ENCODE results near the gene NCOA3. TPM values are rescaled to one million over a fixed set of nuclear protein-coding genes. Genes with fewer than 3 reads are reported as not detected.

NCOA3 gene
- total RNA-seq, 1 experiment from 2014 or later = 96.7 TPM

DNA sequence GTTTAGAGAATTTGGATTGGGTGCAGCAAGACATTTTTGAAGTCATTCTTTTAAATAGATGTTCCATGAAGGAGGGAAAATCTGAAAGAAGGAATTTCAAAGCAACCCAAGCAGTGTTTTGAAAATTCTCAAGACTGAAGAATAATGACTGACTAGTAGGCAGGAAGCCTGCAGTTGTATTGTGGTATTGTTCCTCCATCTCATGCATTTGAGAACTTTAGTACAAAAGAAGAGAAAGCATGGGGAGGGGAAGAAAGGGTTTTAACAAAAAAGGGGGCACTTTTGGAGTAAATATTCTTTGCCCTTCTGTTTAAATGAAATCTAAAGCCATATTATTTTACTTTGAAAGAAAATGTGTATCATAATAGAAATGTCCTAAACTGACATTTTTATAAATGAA is 6.6 kb downstream of the NCOA3 start:
- H3K4me1 Mint-ChIP-seq (ENCODE audit: low read depth, unreplicated experiment) = peaks cover 36% of the 10 kb centered on the region
- intact Hi-C loops (cut with micrococcal nuclease; ENCODE audit: unreplicated experiment) = loop anchor here (10.0 kb wide), 1 partner anchor 233 kb away; no protein-coding TSS in a partner anchor
- POLR2A ChIA-PET = no interaction called here

GRCh38 chr20:47509104-47509661 is 7.5 kb downstream of the NCOA3 start:
- Mint-ChIP-seq H3K27me3 (ENCODE audit: insufficient read depth, unreplicated experiment) (no peaks in the 10 kb centered on the region), H3K36me3 (ENCODE audit: insufficient read depth, unreplicated experiment) (peaks cover 32% of the 10 kb centered on the region), H3K4me1 (ENCODE audit: low read depth, unreplicated experiment) (peaks cover 29% of the 10 kb centered on the region), H3K27ac (ENCODE audit: unreplicated experiment) (no peak overlapping the region), H3K9me3 (ENCODE audit: unreplicated experiment) (no peaks in the 10 kb centered on the region), H3K4me3 (ENCODE audit: unreplicated experiment) (no peak overlapping the region)
- Histone ChIP-seq H3K36me3 (ENCODE audit: control insufficient read depth, insufficient read depth, low read length) (no peaks in the 10 kb centered on the region), H3K4me1 (peaks cover 17% of the 10 kb centered on the region), H3K4me3 (ENCODE audit: low read depth, low read length) (no peak overlapping the region), H3K9me3 (no peaks in the 10 kb centered on the region), H3K27me3 (replicated peaks; ENCODE audit: control insufficient read depth, insufficient read depth, low read length) (no peaks in the 10 kb centered on the region)
- intact Hi-C loops (cut with micrococcal nuclease; ENCODE audit: unreplicated experiment) = loop anchor here (10.0 kb wide), 1 partner anchor 234 kb away; no protein-coding TSS in a partner anchor
- POLR2A ChIA-PET = no interaction called here
- CTCF ChIA-PET = no interaction called here
- DNase-seq = no peak
- no peak for TF ChIP-seq CTCF (IDR thresholded peaks at IDR 0.05; ENCODE audit: insufficient read depth in 1 of 2, low read depth in 1 of 2, low read length in 1 of 2, severe bottlenecking in 1 of 2, unreplicated experiment in 1 of 2)
- no TSS peak for BruUV-seq (replicated peaks)

More for the DNA sequence above, 6.6 kb downstream of the NCOA3 start:
- peaks cover 24% of the 10 kb centered on the region for H3K4me1 ChIP-seq
- H3K27ac Mint-ChIP-seq (ENCODE audit: unreplicated experiment) = no peak overlapping the region
- H3K9me3 Mint-ChIP-seq (ENCODE audit: unreplicated experiment) = no peaks in the 10 kb centered on the region
- CTCF ChIA-PET = no interaction called here
- no peaks in the 10 kb centered on the region for H3K27me3 ChIP-seq (replicated peaks; ENCODE audit: control insufficient read depth, insufficient read depth, low read length)
- peaks cover 32% of the 10 kb centered on the region for H3K36me3 Mint-ChIP-seq (ENCODE audit: insufficient read depth, unreplicated experiment)
- no TSS peak for BruUV-seq (replicated peaks)
- no peak overlapping the region for H3K4me3 ChIP-seq (ENCODE audit: low read depth, low read length)
- no peak overlapping the region for H3K4me3 Mint-ChIP-seq (ENCODE audit: unreplicated experiment)
- H3K27me3 Mint-ChIP-seq (ENCODE audit: insufficient read depth, unreplicated experiment) = no peaks in the 10 kb centered on the region
- no peaks in the 10 kb centered on the region for H3K36me3 ChIP-seq (ENCODE audit: control insufficient read depth, insufficient read depth, low read length)
- TF ChIP-seq CTCF (IDR thresholded peaks at IDR 0.05; ENCODE audit: insufficient read depth in 1 of 2, low read depth in 1 of 2, low read length in 1 of 2, severe bottlenecking in 1 of 2, unreplicated experiment in 1 of 2) = no peak
- DNase-seq = no peak
- no peaks in the 10 kb centered on the region for H3K9me3 ChIP-seq

GRCh38 chr20:47509685-47510084 is 8.0 kb downstream of the NCOA3 start:
- TF ChIP-seq CTCF (IDR thresholded peaks at IDR 0.05; ENCODE audit: insufficient read depth in 1 of 2, low read depth in 1 of 2, low read length in 1 of 2, severe bottlenecking in 1 of 2, unreplicated experiment in 1 of 2) = no peak
- Histone ChIP-seq H3K4me3 (ENCODE audit: low read depth, low read length) (no peak overlapping the region), H3K27me3 (replicated peaks; ENCODE audit: control insufficient read depth, insufficient read depth, low read length) (no peaks in the 10 kb centered on the region), H3K4me1 (peaks cover 17% of the 10 kb centered on the region), H3K9me3 (no peaks in the 10 kb centered on the region), H3K36me3 (ENCODE audit: control insufficient read depth, insufficient read depth, low read length) (no peaks in the 10 kb centered on the region)
- intact Hi-C loops (cut with micrococcal nuclease; ENCODE audit: unreplicated experiment) = loop anchor here (10.0 kb wide), 1 partner anchor 235 kb away; no protein-coding TSS in a partner anchor
- ChIA-PET POLR2A (no interaction called here), CTCF (no interaction called here)
- BruUV-seq (replicated peaks) = no TSS peak
- no peaks in the 10 kb centered on the region for H3K9me3 Mint-ChIP-seq (ENCODE audit: unreplicated experiment)
- H3K4me1 Mint-ChIP-seq (ENCODE audit: low read depth, unreplicated experiment) = peaks cover 29% of the 10 kb centered on the region
- H3K4me3 Mint-ChIP-seq (ENCODE audit: unreplicated experiment) = no peak overlapping the region
- H3K36me3 Mint-ChIP-seq (ENCODE audit: insufficient read depth, unreplicated experiment) = peaks cover 34% of the 10 kb centered on the region
- DNase-seq = no peak
- no peaks in the 10 kb centered on the region for H3K27me3 Mint-ChIP-seq (ENCODE audit: insufficient read depth, unreplicated experiment)
- no peak overlapping the region for H3K27ac Mint-ChIP-seq (ENCODE audit: unreplicated experiment)
